Mammary epithelial cell (primary cell): Measurements from ENCODE around the gene YWHAB.

Source experiments
- CTCF ChIP-seq, 2 donors: IDR thresholded peaks in 1 of 2; conservative IDR thresholded peaks in 1 of 2; 2 replicates each; pipeline ENCODE4 v1.5.1; 2011 to 2012; ENCODE audit warnings: inconsistent platforms in 2 of 2, low read length in 2 of 2, mild to moderate bottlenecking in 2 of 2, control low read depth in 1 of 2, low read depth in 1 of 2; ENCODE audit not compliant: insufficient read depth in 1 of 2; ENCODE audit errors: extremely low read depth in 1 of 2
- EZH2 ChIP-seq: IDR thresholded peaks from 2 replicates; pipeline ENCODE4 v1.6.1; 2012; ENCODE audit warnings: low read length, inconsistent platforms, borderline replicate concordance

GRCh38 chr20:44851545-44851944 is 34.0 kb upstream of the YWHAB start:
- TF ChIP-seq CTCF (conservative IDR thresholded peaks at IDR 0.05 in 1 of 2, IDR thresholded peaks at IDR 0.05 in 1 of 2; ENCODE audit: extremely low read depth in 1 of 2, insufficient read depth in 1 of 2, low read depth in 1 of 2, low read length in 2 of 2) (no peak), EZH2 (no peak)
